Keratinocyte (primary cell): ENCODE results near the gene TBX21. TPM values are rescaled to one million over a fixed set of nuclear protein-coding genes. Genes with fewer than 3 reads are reported as not detected.

ENCODE experiments used
- DNase-seq: peaks from one replicate; pipeline ENCODE4 v3.0.0-alpha.2; 2011; ENCODE audit warnings: low read depth, missing footprints, low spot score
- FAIRE-seq: peaks from 2 replicates; lab custom pipeline; 2011; peaks lifted over from hg19 to GRCh38; lab: Jason Lieb, UNC
- H2AFZ ChIP-seq: 2 replicates; pipeline ENCODE4 v1.6.0; 2012; ENCODE audit warnings: low read length, control low read depth, inconsistent platforms; ENCODE audit not compliant: control insufficient read depth
- H3K27ac ChIP-seq: 2 replicates; pipeline ENCODE4 v1.5.1; 2011; ENCODE audit warnings: low read length; ENCODE audit not compliant: control insufficient read depth, insufficient read depth
- H3K27me3 ChIP-seq: 3 replicates; pipeline ENCODE4 v1.6.0; 2011; ENCODE audit warnings: low read length; ENCODE audit not compliant: control insufficient read depth, insufficient read depth; ENCODE audit errors: extremely low read depth
- H3K36me3 ChIP-seq, 2 experiments: 2 replicates in 1 of 2; 3 replicates in 1 of 2; pipeline ENCODE4 v1.5.1; 2011; ENCODE audit warnings: low read length in 2 of 2, mild to moderate bottlenecking in 1 of 2; ENCODE audit not compliant: control insufficient read depth in 2 of 2, insufficient read depth in 2 of 2; ENCODE audit errors: extremely low read depth in 1 of 2
- H3K4me1 ChIP-seq: 3 replicates; pipeline ENCODE4 v1.5.1; 2011; ENCODE audit warnings: low read length; ENCODE audit not compliant: control insufficient read depth, insufficient read depth; ENCODE audit errors: extremely low read depth
- H3K4me2 ChIP-seq: 3 replicates; pipeline ENCODE4 v1.6.0; 2011; ENCODE audit warnings: low read depth, low read length; ENCODE audit not compliant: control insufficient read depth, insufficient read depth; ENCODE audit errors: extremely low read depth
- H3K4me3 ChIP-seq, 3 experiments: fragments of 200-600 bp in 1 of 3; sonication (generic) in 1 of 3; 2 replicates in 2 of 3; 3 replicates in 1 of 3; pipeline ENCODE4 v1.5.1; 2011 to 2016; ENCODE audit warnings: low read length in 3 of 3, mild to moderate bottlenecking in 3 of 3, control low read depth in 2 of 3, inconsistent platforms in 1 of 3, low read depth in 1 of 3, mixed read lengths in 1 of 3, mixed run types in 1 of 3, moderate library complexity in 1 of 3; ENCODE audit not compliant: control insufficient read depth in 2 of 3, insufficient read depth in 2 of 3; ENCODE audit errors: extremely low read depth in 1 of 3
- H3K79me2 ChIP-seq: 2 replicates; pipeline ENCODE4 v1.6.0; 2012; ENCODE audit warnings: low read length; ENCODE audit not compliant: control insufficient read depth, insufficient read depth
- H3K9ac ChIP-seq: 3 replicates; pipeline ENCODE4 v1.6.0; 2011; ENCODE audit warnings: low read length; ENCODE audit not compliant: control insufficient read depth, insufficient read depth; ENCODE audit errors: extremely low read depth
- H3K9me1 ChIP-seq: 3 replicates; pipeline ENCODE4 v1.6.0; 2011; ENCODE audit warnings: low read length; ENCODE audit not compliant: control insufficient read depth, insufficient read depth; ENCODE audit errors: extremely low read depth
- H3K9me3 ChIP-seq: 2 replicates; pipeline ENCODE4 v1.5.1; 2012; ENCODE audit warnings: low read depth, low read length; ENCODE audit not compliant: control insufficient read depth
- H4K20me1 ChIP-seq: 3 replicates; pipeline ENCODE4 v1.6.0; 2011; ENCODE audit warnings: low read length; ENCODE audit not compliant: control insufficient read depth, insufficient read depth; ENCODE audit errors: extremely low read depth
- CTCF ChIP-seq, 3 experiments: IDR thresholded peaks in 1 of 3; conservative IDR thresholded peaks in 1 of 3; optimal IDR thresholded peaks in 1 of 3; 2 replicates in 2 of 3; 3 replicates in 1 of 3; pipeline versions ENCODE3 to v1.5.1; 2011; ENCODE audit warnings: low read length in 3 of 3, mild to moderate bottlenecking in 3 of 3, moderate library complexity in 2 of 3, control low read depth in 1 of 3, inconsistent platforms in 1 of 3; ENCODE audit not compliant: insufficient read depth in 2 of 3; ENCODE audit errors: extremely low read depth in 1 of 3
- EZH2 ChIP-seq: IDR thresholded peaks from one replicate; pipeline ENCODE4 v1.6.1; 2012; ENCODE audit warnings: inconsistent platforms, mild to moderate bottlenecking, low read length, moderate library complexity
- dilution Hi-C: fragments of 300-500 bp; cut with MboI; formaldehyde crosslinking; loops from one replicate; pipeline ENCODE4 v1.7.0; 2020; ENCODE audit warnings: low sequenced_read_pairs; ENCODE audit not compliant: extremely low pct_ligation_motif_present
- polyA plus RNA-seq, 5 experiments: library from polyadenylated mRNA; depleted of rRNA in 3 of 5; stranded (reverse) in 3 of 5; stranded (forward) in 1 of 5; unstranded in 1 of 5; fragments of >200 nt; gene quantifications; 1 replicate in 1 of 5; 2 replicates in 3 of 5; 3 replicates in 1 of 5; pipeline versions ENCODE4 v1.2.1 to v1.2.3, GENCODE V29; 2011 to 2012; ENCODE audit warnings: missing spikeins in 2 of 5, low read depth in 1 of 5, low replicate concordance in 1 of 5

Gene TBX21
- polyA plus RNA-seq, 1 donor (not counting 4 experiments of a cell fraction or from before 2014, with no cell fraction given) = not detected

- Histone ChIP-seq H3K36me3 (no peaks in the 10 kb centered on the region), H3K27me3 (peaks cover 60% of the 10 kb centered on the region), H3K9me1 (no peaks in the 10 kb centered on the region), H3K9me3 (no peaks in the 10 kb centered on the region), H3K4me3 (no peak overlapping the region), H2AFZ (no peak overlapping the region), H3K27ac (no peak overlapping the region), H3K79me2 (no peaks in the 10 kb centered on the region), H4K20me1 (no peaks in the 10 kb centered on the region), H3K4me1 (no peaks in the 10 kb centered on the region), H3K4me2 (no peak overlapping the region), H3K9ac (no peak overlapping the region)
- no peak for TF ChIP-seq CTCF (optimal IDR thresholded peaks at IDR 0.05 in 1 of 3, IDR thresholded peaks at IDR 0.05 in 1 of 3, conservative IDR thresholded peaks at IDR 0.05 in 1 of 3; ENCODE audit: extremely low read depth in 1 of 3, insufficient read depth in 2 of 3, low read length in 3 of 3)
- TF ChIP-seq EZH2 = no peak
- FAIRE-seq (no peak), DNase-seq (no peak)
- dilution Hi-C loops = no loop called here
These were observed 2.1 kb downstream of the TBX21 start for GRCh38 chr17:47735139-47735464.

GRCh38 chr17:47735536-47736011 lies 2.5 kb downstream of the TBX21 start:
- Histone ChIP-seq H3K4me1 (no peaks in the 10 kb centered on the region), H3K79me2 (no peaks in the 10 kb centered on the region), H4K20me1 (no peaks in the 10 kb centered on the region), H3K9me3 (no peaks in the 10 kb centered on the region), H2AFZ (no peak overlapping the region), H3K27me3 (peaks cover 59% of the 10 kb centered on the region), H3K36me3 (no peaks in the 10 kb centered on the region), H3K4me3 (no peak overlapping the region), H3K9me1 (no peaks in the 10 kb centered on the region), H3K27ac (no peak overlapping the region), H3K9ac (no peak overlapping the region), H3K4me2 (no peak overlapping the region)
- FAIRE-seq = no peak
- dilution Hi-C loops = no loop called here
- TF ChIP-seq EZH2 = no peak
- TF ChIP-seq CTCF (optimal IDR thresholded peaks at IDR 0.05 in 1 of 3, IDR thresholded peaks at IDR 0.05 in 1 of 3, conservative IDR thresholded peaks at IDR 0.05 in 1 of 3; ENCODE audit: extremely low read depth in 1 of 3, insufficient read depth in 2 of 3, low read length in 3 of 3) = no peak
- no peak for DNase-seq
